NCI-H345 (cell line): ENCODE measurements around the gene FILIP1.
A peak's percentile ranks its signal among the peaks of the same experiment; 100 is the strongest.

ENCODE experiments used
- DNase-seq: peaks from one replicate; lab custom pipeline; 2025; lab: John Stamatoyannopoulos, UW

The FILIP1 gene

DNA sequence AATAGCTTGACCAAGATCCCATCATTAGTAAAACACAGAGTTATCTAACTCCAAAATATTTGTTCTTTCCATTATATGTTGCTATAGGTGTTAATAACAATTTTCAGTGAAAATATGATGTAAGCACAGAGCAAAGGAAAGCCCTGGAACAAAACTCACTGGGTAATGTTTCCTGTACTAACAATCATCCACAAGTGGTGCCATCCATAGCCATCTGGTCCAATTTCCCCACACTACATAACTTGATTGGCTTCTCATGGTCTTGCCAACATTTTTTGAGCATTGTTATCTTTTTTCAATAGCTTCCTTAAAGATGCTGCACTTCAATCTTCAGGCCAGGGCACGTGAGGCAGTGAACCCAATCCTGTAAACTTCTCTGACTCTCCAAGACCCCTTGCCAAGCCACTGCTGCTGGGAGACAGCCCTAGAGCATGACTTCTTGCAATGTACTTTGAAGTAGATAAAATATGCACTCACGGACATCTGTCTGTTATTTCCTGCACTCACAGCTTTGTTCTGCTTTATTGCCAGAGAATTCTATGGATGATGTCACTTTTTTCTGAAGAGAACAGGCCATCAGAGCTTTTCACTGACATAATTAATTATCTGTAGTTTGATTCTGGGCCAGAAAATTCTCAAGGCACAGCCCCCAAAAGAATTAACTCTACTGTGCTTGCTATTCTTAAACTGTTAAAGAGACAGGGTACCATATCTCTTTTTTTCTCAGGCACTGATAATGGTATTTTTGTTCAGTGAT lies 111.5 kb downstream of the FILIP1 start:
- DNase-seq, result no peak

- no peak for DNase-seq
Measured at GRCh38 chr6:75379536-75379935, 114.1 kb downstream of the FILIP1 start.

DNA sequence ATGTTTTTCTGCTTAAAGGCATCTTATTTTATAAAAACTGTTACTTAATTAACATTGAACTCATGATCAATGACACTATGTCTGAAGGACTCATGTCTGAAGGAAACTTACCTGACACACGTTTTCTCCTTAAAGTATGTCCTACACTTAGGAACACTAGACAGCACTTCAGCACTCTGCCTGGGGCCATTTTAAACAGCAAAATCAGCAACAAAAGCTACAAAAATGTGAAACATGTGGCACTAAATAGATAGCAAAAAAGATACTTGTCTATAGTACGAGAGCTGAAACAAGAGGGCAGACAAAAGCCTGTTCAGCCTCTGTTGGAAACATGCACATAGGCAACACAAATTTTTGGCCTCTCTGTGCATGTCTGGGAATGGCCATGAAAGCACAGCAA lies 115.5 kb downstream of the FILIP1 start:
- DNase-seq, result no peak

DNA sequence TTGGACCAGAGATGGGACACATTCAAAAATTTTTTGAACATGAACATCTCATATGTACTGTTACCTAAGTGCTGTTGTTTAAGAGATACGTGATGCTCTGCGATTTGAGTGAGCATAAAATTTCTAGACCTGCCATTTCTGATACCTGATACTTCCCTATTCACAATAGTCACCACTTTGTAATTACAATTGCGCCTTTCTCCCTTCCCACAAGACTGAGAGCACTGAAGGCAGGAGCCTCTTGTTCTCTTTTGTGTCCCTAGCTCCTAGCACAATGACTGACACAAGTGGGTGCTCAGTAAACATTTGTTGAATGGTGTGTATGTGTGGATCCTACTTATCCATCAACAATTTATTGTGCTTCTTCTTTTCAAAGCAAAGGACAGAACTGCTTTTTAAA lies 116.2 kb downstream of the FILIP1 start:
- peak; percentile 77 for DNase-seq

DNA sequence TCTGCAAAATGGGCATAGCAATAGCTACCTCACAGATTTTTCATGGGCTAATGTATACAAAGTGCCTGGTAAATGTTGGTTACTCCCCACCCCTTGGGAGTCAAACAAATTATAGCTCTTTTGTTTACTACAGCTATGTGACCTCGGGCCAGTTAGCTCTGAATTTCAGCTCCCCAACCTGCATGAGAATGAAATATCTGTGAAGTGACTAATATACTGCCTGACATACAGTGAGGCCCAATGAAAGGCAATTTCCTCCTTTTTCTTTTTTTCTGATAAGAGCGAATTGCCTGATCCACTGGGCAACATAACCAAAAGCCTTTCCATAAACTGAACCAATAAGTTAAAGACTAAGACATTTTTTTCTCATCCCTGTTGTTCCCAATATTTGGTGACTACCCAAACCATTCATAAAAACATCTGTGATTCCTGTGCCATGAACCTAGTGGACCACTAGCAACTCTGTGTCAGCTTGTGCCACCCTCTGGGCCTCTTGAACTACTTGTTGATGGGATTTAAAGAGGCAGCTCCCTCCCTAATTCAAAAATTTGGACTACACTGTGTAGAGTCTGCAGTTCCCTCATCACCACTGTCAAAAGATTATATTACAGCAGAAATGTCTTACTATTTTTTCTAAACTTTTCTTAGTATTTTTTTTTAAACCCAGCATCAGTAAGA lies 117.1 kb downstream of the FILIP1 start:
- no peak for DNase-seq

DNA sequence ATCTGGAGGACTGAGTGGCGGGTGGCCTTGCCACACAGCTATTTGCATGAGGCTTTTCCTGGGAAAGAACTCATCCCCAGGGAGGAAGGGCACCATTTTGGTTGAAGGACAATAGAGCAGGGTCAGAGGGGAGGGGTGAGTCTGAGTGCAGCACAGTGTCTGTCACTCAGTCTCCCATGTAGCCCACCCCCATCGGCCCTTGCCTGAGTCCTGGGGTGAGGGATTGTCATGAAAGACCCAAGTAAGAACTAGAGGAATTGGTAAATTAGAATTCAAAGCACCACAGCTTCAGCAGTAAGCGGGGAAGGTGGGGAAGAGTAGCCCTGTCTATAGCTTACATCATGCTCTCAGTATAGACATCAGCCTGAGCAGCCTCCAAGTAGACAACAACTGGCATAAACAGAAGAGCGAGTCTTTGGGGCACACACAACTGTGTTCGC lies 118.6 kb downstream of the FILIP1 start:
- DNase-seq, result no peak

DNA sequence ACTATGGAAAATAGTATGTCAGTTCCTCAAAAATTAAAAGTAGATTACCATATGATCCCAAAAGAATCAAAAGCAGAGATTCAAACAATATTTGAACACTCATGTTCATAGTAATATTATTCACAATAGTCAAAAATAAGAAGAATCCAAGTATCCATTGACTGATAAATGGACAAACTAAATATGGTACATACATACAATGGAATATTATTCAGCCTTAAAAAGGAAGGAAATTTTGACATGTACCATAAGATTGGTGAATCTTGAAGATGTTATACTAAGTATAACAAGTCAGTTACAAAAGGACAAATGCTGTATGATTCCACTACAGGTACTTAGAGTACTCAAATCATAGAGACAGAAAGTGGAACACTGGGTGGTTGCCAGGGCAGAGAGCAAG lies 120.7 kb downstream of the FILIP1 start:
- no peak for DNase-seq

- no peak for DNase-seq
Measured at GRCh38 chr6:75370011-75370410, 123.6 kb downstream of the FILIP1 start.

GRCh38 chr6:75368864-75369402 lies 124.7 kb downstream of the FILIP1 start:
- DNase-seq, result no peak

- peak; percentile 17 for DNase-seq
Measured at GRCh38 chr6:75368151-75368779, 125.3 kb downstream of the FILIP1 start.

- no peak for DNase-seq
Measured at GRCh38 chr6:75363304-75363703, 130.3 kb downstream of the FILIP1 start.

GRCh38 chr6:75353644-75354043 lies 140.0 kb downstream of the FILIP1 start:
- no peak for DNase-seq

DNA sequence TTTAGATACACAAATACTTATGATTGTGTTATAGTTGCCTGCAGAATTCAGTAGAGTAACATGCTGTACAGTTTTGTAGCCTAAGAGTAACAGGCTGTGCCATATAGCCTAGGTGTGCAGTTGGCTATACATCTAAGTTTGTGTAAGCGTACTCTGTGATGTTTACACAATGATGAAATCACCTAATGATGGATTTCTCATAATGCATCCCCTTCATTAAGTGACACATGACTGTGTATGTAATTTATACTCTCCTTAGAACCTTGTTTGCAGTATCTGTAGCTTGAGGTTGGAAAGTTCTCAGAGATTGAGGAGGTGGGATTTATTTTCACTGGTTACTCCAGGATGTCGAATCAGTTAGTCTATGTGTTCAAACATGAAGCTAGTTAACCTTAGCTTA lies 142.0 kb downstream of the FILIP1 start:
- DNase-seq, result no peak

GRCh38 chr6:75350808-75351207 lies 142.8 kb downstream of the FILIP1 start:
- DNase-seq, result no peak

DNA sequence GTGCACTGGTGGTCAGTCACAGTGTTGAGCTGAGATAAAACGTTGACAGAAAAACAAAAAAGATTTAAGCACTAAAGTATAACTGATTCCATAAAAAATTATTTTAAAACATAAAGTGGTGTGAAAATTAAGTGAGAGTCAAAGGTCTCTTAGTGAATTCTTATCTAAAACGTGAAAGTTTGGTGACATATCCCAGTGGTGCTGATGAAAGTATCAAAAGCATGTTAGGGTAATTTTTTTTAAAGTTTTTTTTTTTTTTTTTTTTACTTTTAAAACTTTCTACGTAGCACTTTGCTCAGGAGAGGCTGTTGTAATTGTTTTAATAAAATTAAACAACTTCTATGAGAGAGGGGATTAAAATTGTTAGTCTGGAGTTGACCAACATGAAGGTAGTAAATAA lies 143.4 kb downstream of the FILIP1 start:
- no peak for DNase-seq

GRCh38 chr6:75349262-75349984 lies 144.2 kb downstream of the FILIP1 start:
- DNase-seq, result peak; percentile 2

DNA sequence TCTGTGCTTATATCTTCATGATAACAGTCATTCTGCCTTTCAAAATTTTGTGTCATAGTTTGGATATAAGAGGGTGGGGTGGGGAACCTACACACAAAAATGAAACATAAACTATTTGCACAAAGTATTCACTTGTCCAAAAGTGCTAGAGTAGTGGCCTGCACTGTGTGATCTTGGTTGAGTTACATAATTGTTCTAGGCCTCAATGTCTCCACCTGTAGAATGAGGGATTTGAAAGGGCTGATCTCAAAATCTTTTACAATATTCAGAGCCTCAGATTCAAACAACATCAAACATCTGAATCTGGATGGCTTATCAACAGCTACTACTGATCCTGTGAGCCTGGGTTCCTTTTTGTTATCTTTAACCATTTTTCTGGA lies 144.7 kb downstream of the FILIP1 start:
- no peak for DNase-seq

- DNase-seq, result no peak
Measured at GRCh38 chr6:75347898-75348610, 145.5 kb downstream of the FILIP1 start.

DNA sequence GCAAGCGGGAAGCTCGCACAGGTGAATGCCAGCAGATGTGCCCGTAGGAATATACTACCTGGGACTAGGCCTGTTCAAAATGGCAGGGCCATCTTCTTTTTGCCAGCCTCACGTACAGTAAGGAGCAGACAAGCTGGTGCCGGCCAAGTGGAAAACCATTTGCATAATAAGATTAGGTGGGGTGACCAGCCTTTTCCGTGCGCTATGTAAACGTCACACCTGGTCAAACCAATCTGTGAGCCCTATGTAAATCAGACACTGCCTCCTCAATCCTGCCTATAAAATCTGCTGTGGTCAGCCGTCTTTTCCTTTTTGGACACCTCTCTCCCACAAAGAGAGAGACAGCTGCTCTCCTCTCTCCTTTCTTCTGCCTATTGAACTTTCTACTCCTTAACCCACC lies 148.2 kb downstream of the FILIP1 start:
- DNase-seq, result no peak

DNA sequence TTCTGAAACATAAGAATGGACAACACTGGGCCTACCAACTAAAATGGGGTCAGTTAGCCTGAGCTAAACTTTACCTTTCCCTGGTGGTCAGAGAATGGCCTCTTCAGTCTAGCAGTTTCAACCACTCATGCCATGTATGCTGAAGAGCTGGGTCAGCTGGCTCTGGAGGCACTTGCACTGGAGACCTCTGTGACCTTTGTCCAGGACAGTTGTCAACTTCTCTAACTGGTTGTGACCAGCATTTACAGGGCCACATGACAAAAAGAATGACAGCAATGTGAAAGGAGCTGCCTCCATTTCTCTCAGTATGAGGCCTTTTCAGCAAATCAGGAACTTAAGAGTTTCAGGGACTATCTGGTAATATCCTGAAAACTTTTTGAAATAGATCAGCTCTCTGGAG lies 149.1 kb downstream of the FILIP1 start:
- DNase-seq, result no peak

GRCh38 chr6:75344021-75344420 lies 149.6 kb downstream of the FILIP1 start:
- DNase-seq, result no peak
